Peyer's patch (tissue), 4 donors: Measurements from ENCODE around the gene ZNF273. TPM values are rescaled to one million over a fixed set of nuclear protein-coding genes. Genes with fewer than 3 reads are reported as not detected.

ENCODE experiments used
- DNase-seq, 3 donors: peaks; one replicate each; pipeline ENCODE4 v3.0.0-alpha.2; 2017 to 2019
- H3K27ac ChIP-seq, 4 donors: fragments of 200-600 bp; sonication (generic); one replicate each; pipeline ENCODE4 v1.5.1; 2016 to 2019
- H3K27me3 ChIP-seq, 2 donors: fragments of 200-600 bp; sonication (generic); one replicate each; pipeline ENCODE4 v1.5.1; 2019
- H3K36me3 ChIP-seq, 3 donors: fragments of 200-600 bp; sonication (generic); one replicate each; pipeline ENCODE4 v1.5.1; 2016 to 2019
- H3K4me1 ChIP-seq, 4 donors: fragments of 200-600 bp; sonication (generic); one replicate each; pipeline ENCODE4 v1.5.1; 2016 to 2019
- H3K4me3 ChIP-seq, 4 donors: fragments of 200-600 bp; sonication (generic); 1 replicate in 3 of 4; 2 replicates in 1 of 4; pipeline ENCODE4 v1.5.1; 2016 to 2019; ENCODE audit warnings: mild to moderate bottlenecking in 1 of 4
- H3K9me3 ChIP-seq, 4 donors: fragments of 200-600 bp; sonication (generic); one replicate each; pipeline ENCODE4 v1.5.1; 2016 to 2019; ENCODE audit warnings: mild to moderate bottlenecking in 1 of 4
- CTCF ChIP-seq, 6 experiments: fragments of 450-650 bp in 4 of 6; fragments of 200-600 bp in 2 of 6; sonication (generic) in 1 of 6; IDR thresholded peaks; one replicate each; pipeline ENCODE4 v1.5.1; 2017 to 2019; ENCODE audit warnings: antibody characterized with exemption in 6 of 6, mild to moderate bottlenecking in 3 of 6, moderate library complexity in 1 of 6
- POLR2A ChIP-seq, 2 donors: fragments of 450-650 bp; IDR thresholded peaks; one replicate each; pipeline ENCODE4 v1.5.1; 2017; ENCODE audit warnings: antibody characterized with exemption in 2 of 2, mild to moderate bottlenecking in 2 of 2, moderate library complexity in 2 of 2
- total RNA-seq, 4 donors: library from RNA; depleted of rRNA; stranded (reverse); fragments of >200 nt; gene quantifications; one replicate each; pipeline ENCODE4 v1.1.0, GENCODE V29; 2016

Gene ZNF273
- total RNA-seq, 4 donors from 2014 or later = 1.6 to 9.1 (median 3.4) TPM

- Histone ChIP-seq H3K4me1 (no peaks in the 10 kb centered on the region), H3K27me3 (no peaks in the 10 kb centered on the region), H3K27ac (no peak overlapping the region), H3K9me3 (no peaks in the 10 kb centered on the region), H3K36me3 (no peaks in the 10 kb centered on the region), H3K4me3 (no peak overlapping the region)
- peak in 1 of 3 donors; percentile 25 for DNase-seq
- TF ChIP-seq POLR2A (IDR thresholded peaks at IDR 0.05) (no peak), CTCF (IDR thresholded peaks at IDR 0.05) (no peak)
Measured at GRCh38 chr7:64872351-64873154, 30.5 kb upstream of the ZNF273 start.

GRCh38 chr7:64873155-64873500 is 29.9 kb upstream of the ZNF273 start:
- Histone ChIP-seq H3K27me3 (no peaks in the 10 kb centered on the region), H3K4me3 (no peak overlapping the region), H3K9me3 (no peaks in the 10 kb centered on the region), H3K4me1 (no peaks in the 10 kb centered on the region), H3K36me3 (no peaks in the 10 kb centered on the region), H3K27ac (no peak overlapping the region)
- peak in 1 of 3 donors; percentile 1 for DNase-seq
- TF ChIP-seq CTCF (IDR thresholded peaks at IDR 0.05) (no peak), POLR2A (IDR thresholded peaks at IDR 0.05) (no peak)

- DNase-seq = peak in 1 of 3 donors; percentile 32
- H3K4me3 ChIP-seq = no peak overlapping the region
- H3K9me3 ChIP-seq = no peaks in the 10 kb centered on the region
- H3K27ac ChIP-seq = no peak overlapping the region
- H3K4me1 ChIP-seq = no peaks in the 10 kb centered on the region
- TF ChIP-seq CTCF (IDR thresholded peaks at IDR 0.05) (no peak), POLR2A (IDR thresholded peaks at IDR 0.05) (no peak)
- no peaks in the 10 kb centered on the region for H3K27me3 ChIP-seq
- no peaks in the 10 kb centered on the region for H3K36me3 ChIP-seq
Measured at GRCh38 chr7:64873517-64873916, 29.6 kb upstream of the ZNF273 start.

GRCh38 chr7:64874114-64874513 is 29.0 kb upstream of the ZNF273 start:
- peak in 1 of 3 donors; percentile 25 for DNase-seq
- TF ChIP-seq POLR2A (IDR thresholded peaks at IDR 0.05) = no peak
- TF ChIP-seq CTCF (IDR thresholded peaks at IDR 0.05) = no peak
- H3K27me3 ChIP-seq = no peaks in the 10 kb centered on the region
- no peaks in the 10 kb centered on the region for H3K9me3 ChIP-seq
- no peaks in the 10 kb centered on the region for H3K36me3 ChIP-seq
- no peak overlapping the region for H3K4me3 ChIP-seq
- H3K27ac ChIP-seq = no peak overlapping the region
- no peaks in the 10 kb centered on the region for H3K4me1 ChIP-seq

GRCh38 chr7:64874562-64875250 is 28.4 kb upstream of the ZNF273 start:
- no peaks in the 10 kb centered on the region for H3K36me3 ChIP-seq
- H3K9me3 ChIP-seq = no peaks in the 10 kb centered on the region
- peak in 1 of 3 donors; percentile 19 for DNase-seq
- no peaks in the 10 kb centered on the region for H3K4me1 ChIP-seq
- TF ChIP-seq CTCF (IDR thresholded peaks at IDR 0.05) (no peak), POLR2A (IDR thresholded peaks at IDR 0.05) (no peak)
- no peaks in the 10 kb centered on the region for H3K27me3 ChIP-seq
- no peak overlapping the region for H3K27ac ChIP-seq
- no peak overlapping the region for H3K4me3 ChIP-seq
